Activated CD8-positive, alpha-beta T cell treated with anti-CD3 and anti-CD28 coated beads for 36 hours (primary cell): ENCODE measurements around the gene SLC30A2. TPM values are rescaled to one million over a fixed set of nuclear protein-coding genes. Genes with fewer than 3 reads are reported as not detected.
A peak's percentile ranks its signal among the peaks of the same experiment; 100 is the strongest.

ENCODE experiments used
- ATAC-seq: fragments of 200-7000 bp; cut with Tn5 transposase; one replicate; pipeline ENCODE4 v1.10.0; 2021; ENCODE audit warnings: mild to moderate bottlenecking, moderate library complexity
- CTCF ChIA-PET: fragments of 350-600 bp; sonication (Branson Sonifier 250); formaldehyde crosslinking; loops from one replicate; lab custom pipeline; 2021; ENCODE audit warnings: antibody characterized with exemption; lab: Charles Lee
- POLR2A ChIA-PET: fragments of 350-600 bp; sonication (Branson Sonifier 250); formaldehyde crosslinking; loops from one replicate; lab custom pipeline; 2021; ENCODE audit warnings: antibody characterized with exemption; lab: Charles Lee
- DNase-seq: peaks from one replicate; pipeline ENCODE4 v3.0.0-alpha.2; 2020
- H3K27ac Mint-ChIP-seq: one replicate; pipeline ENCODE4 v1.8.0; 2021; ENCODE audit warnings: mild to moderate bottlenecking, mixed read lengths
- H3K27me3 Mint-ChIP-seq: one replicate; pipeline ENCODE4 v1.8.0; 2021; ENCODE audit warnings: mixed read lengths
- H3K36me3 Mint-ChIP-seq: one replicate; pipeline ENCODE4 v1.8.0; 2021; ENCODE audit warnings: low read depth, mixed read lengths
- H3K4me1 Mint-ChIP-seq: one replicate; pipeline ENCODE4 v1.8.0; 2021; ENCODE audit warnings: low read depth, mixed read lengths
- H3K4me3 Mint-ChIP-seq: one replicate; pipeline ENCODE4 v1.8.0; 2021; ENCODE audit warnings: mild to moderate bottlenecking, moderate library complexity, mixed read lengths
- H3K9me3 Mint-ChIP-seq: one replicate; pipeline ENCODE4 v1.8.0; 2021; ENCODE audit warnings: mixed read lengths
- intact Hi-C: fragments of 100-400 bp; cut with micrococcal nuclease; formaldehyde crosslinking; loops from one replicate; pipeline ENCODE4 v1.10.0; 2022
- total RNA-seq, 2 experiments: library from RNA; stranded (reverse); gene quantifications; one replicate each; pipeline ENCODE4 v1.2.3, GENCODE V29; 2021
- TF ChIP-seq, protein P1 (sequence below): fragments of 200-600 bp; IDR thresholded peaks from one replicate; pipeline ENCODE4 v1.8.0; 2022; ENCODE audit warnings: antibody characterized with exemption, mild to moderate bottlenecking

The SLC30A2 gene
- total RNA-seq, 2 experiments from 2014 or later, result not detected

DNA sequence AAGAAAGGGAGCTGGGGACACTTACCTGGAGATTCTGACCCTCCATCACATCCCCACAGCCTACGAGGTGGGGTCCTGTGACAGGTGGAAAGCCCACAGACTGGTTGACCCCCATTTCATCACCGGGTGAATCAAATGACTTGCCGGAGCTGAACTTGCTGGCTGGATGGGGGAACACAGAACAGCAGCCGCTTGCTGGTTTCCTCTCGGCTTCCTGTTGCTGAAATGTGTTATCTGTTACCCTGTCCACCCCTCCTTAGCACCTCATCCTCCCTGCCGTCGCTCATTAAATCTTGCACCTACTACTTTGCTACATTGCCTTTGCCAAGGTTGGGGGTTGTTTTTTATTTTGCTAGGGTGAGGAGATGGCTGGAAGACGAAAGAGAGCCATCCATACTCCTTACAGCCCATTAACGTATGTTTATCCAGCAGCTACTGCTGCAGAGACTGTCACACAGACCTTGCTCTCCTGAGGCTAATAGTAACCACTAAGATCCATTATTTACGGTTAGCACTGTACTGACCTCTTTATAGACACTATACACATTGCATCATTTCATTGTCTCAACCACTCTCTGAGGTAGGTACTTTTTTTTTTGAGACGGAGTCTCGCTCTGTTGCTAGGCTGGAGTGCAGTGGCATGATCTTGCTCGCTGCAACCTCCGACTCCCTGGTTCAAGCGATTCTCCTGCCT, 55.1 kb downstream of the SLC30A2 start:
- ChIA-PET POLR2A (interaction anchor here (0.7 to 4.5 kb wide), 14 partner anchors 10 to 743 kb away, joined by 3 to 26 read pairs (median 4); partner anchors contain the start of genes PAQR7 and RSRP1), CTCF (interaction anchor here (0.6 to 4.7 kb wide), 7 partner anchors 9 to 96 kb away, joined by 3 to 43 read pairs (median 4); no protein-coding TSS in a partner anchor)
- Mint-ChIP-seq H3K36me3 (peaks cover 21% of the 10 kb centered on the region), H3K4me3 (peak overlapping the region; percentile 84), H3K4me1 (peaks cover 51% of the 10 kb centered on the region), H3K27ac (peak overlapping the region; percentile 96), H3K9me3 (no peaks in the 10 kb centered on the region), H3K27me3 (no peaks in the 10 kb centered on the region)
- intact Hi-C loops, result no loop called here
- ATAC-seq, result peak; percentile 88
- DNase-seq, result peak; percentile 62
- TF ChIP-seq, protein P1, sequence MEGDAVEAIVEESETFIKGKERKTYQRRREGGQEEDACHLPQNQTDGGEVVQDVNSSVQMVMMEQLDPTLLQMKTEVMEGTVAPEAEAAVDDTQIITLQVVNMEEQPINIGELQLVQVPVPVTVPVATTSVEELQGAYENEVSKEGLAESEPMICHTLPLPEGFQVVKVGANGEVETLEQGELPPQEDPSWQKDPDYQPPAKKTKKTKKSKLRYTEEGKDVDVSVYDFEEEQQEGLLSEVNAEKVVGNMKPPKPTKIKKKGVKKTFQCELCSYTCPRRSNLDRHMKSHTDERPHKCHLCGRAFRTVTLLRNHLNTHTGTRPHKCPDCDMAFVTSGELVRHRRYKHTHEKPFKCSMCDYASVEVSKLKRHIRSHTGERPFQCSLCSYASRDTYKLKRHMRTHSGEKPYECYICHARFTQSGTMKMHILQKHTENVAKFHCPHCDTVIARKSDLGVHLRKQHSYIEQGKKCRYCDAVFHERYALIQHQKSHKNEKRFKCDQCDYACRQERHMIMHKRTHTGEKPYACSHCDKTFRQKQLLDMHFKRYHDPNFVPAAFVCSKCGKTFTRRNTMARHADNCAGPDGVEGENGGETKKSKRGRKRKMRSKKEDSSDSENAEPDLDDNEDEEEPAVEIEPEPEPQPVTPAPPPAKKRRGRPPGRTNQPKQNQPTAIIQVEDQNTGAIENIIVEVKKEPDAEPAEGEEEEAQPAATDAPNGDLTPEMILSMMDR, result no peak

DNA sequence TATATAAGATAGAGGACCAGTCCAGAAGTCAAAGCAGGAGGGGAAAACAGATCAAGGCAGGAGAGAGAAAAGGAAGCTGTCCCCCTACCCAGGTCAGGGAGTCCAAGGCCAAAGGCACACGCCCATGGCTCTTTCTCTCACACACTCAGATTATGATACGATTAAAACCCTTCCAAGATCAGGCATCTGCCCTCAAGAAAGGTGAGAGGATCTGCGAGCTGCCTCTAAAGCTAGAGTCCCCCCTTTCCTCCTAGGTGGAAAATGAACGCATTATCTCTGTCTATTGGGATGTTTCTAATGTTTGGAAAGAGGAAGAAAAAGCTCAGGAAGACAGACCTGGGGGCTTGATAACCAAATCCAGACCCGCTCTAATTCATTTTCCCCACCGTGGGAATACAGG, 55.7 kb downstream of the SLC30A2 start:
- H3K4me3 Mint-ChIP-seq, result peak overlapping the region; percentile 84
- H3K27ac Mint-ChIP-seq, result peak overlapping the region; percentile 96
- no peaks in the 10 kb centered on the region for H3K27me3 Mint-ChIP-seq
- H3K36me3 Mint-ChIP-seq, result peaks cover 26% of the 10 kb centered on the region
- intact Hi-C loops, result no loop called here
- H3K4me1 Mint-ChIP-seq, result peaks cover 57% of the 10 kb centered on the region
- H3K9me3 Mint-ChIP-seq, result no peaks in the 10 kb centered on the region
- DNase-seq (no peak), ATAC-seq (peak; percentile 8)
- ChIA-PET CTCF (interaction anchor here (0.6 to 4.7 kb wide), 8 partner anchors 7 to 95 kb away, joined by 3 to 43 read pairs (median 5); partner anchors contain the start of gene PAFAH2), POLR2A (interaction anchor here (0.7 to 4.5 kb wide), 13 partner anchors 9 to 743 kb away, joined by 3 to 26 read pairs (median 4); partner anchors contain the start of genes PAQR7 and RSRP1)
- TF ChIP-seq, protein P1, result no peak

DNA sequence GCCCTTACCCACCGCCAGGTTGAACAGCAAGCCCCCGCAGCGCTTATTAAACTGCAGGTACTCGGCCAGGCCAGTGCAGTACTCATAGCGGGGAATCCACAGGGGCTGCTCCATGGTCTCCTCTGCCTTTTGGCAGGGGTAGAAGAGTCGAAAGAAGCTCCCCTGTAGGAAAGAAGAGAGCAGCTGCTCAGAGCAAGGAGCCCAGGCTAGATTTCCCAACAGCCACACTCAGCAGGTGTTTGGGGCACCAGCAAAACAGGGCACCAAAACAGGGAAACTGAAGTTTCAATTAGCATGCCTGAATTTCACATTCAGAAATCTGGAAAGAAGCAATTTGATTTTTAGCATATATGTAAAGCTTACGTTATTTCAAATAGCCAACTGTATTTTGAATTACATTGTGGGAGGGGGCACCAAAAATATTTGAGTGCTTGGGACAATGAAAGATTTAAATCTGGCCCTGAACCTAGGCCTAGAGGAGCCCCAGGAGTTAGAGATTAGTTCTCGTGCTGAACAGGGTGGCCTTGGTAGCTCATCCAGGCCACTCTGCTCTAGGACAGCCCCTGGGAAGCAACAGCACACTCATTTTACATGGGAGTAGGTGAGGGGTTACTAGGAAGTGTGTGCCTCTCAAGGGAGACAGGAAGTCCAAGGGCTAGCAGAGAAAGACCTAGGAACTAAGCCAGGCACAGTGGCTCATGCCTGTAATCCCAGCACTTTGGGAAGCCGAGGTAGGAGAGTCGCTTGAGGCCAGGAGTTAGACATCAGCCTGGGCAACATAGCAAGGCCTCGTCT, 56.3 kb downstream of the SLC30A2 start:
- H3K36me3 Mint-ChIP-seq, result peaks cover 26% of the 10 kb centered on the region
- ChIA-PET POLR2A (interaction anchor here (0.8 to 4.5 kb wide), 13 partner anchors 7 to 742 kb away, joined by 3 to 26 read pairs (median 4); partner anchors contain the start of genes PAFAH2, PAQR7 and RSRP1), CTCF (interaction anchor here (0.6 to 4.7 kb wide), 9 partner anchors 8 to 94 kb away, joined by 3 to 43 read pairs (median 5); partner anchors contain the start of gene PAFAH2)
- H3K27me3 Mint-ChIP-seq, result no peaks in the 10 kb centered on the region
- H3K9me3 Mint-ChIP-seq, result no peaks in the 10 kb centered on the region
- intact Hi-C loops, result no loop called here
- peaks cover 57% of the 10 kb centered on the region for H3K4me1 Mint-ChIP-seq
- ATAC-seq (no peak), DNase-seq (no peak)
- H3K27ac Mint-ChIP-seq, result peak overlapping the region; percentile 96
- H3K4me3 Mint-ChIP-seq, result peak overlapping the region; percentile 84
- TF ChIP-seq, protein P1, result no peak

DNA sequence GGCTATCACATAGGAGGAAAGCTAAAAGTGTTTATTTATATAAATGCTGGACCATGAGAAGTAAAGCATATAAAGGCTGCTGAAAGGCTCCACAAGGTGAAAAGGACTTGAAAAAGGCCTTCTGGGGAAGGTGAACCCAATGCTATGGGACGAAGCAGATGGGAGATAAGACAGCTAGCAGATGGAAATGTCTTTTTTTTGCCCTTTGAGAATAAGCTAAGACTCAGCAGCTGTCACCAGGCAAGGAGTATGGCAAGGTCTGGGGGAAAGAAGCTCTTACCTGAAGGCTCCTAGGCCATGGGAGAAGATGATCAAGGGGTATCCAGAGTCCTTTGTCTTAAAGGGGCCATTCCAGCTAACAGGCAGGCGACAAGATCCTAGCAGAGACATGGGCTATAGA, 58.0 kb downstream of the SLC30A2 start:
- ChIA-PET POLR2A (interaction anchor here (1.5 to 4.5 kb wide), 4 partner anchors 9 to 94 kb away, joined by 3 to 26 read pairs (median 8); partner anchors contain the start of gene PAFAH2), CTCF (interaction anchor here (1.0 to 4.7 kb wide), 4 partner anchors 9 to 93 kb away, joined by 4 to 43 read pairs (median 24); partner anchors contain the start of gene PAFAH2)
- Mint-ChIP-seq H3K4me1 (peaks cover 52% of the 10 kb centered on the region), H3K27me3 (no peaks in the 10 kb centered on the region), H3K9me3 (no peaks in the 10 kb centered on the region), H3K4me3 (no peak overlapping the region), H3K36me3 (peaks cover 42% of the 10 kb centered on the region), H3K27ac (no peak overlapping the region)
- TF ChIP-seq, protein P1, result no peak
- ATAC-seq (no peak), DNase-seq (no peak)
- intact Hi-C loops, result no loop called here

Other genes with a start within 250 kb of the SLC30A2 start
- 10 to 100 TPM; 15.3 to 17.7 TPM for gene SELENON, start 245.9 kb downstream of the SLC30A2 start, total RNA-seq
- gene MTFR1L, start 226.2 kb downstream of the SLC30A2 start, total RNA-seq, result 10 to 100 TPM; 25.6 to 27.4 TPM
- gene AUNIP, start 186.7 kb downstream of the SLC30A2 start, total RNA-seq, result 10 to 100 TPM in 1 of 2 experiments, 1 to 10 TPM in 1; 8.8 to 10.3 TPM
- gene PAQR7, start 170.4 kb downstream of the SLC30A2 start, total RNA-seq, result 1 to 10 TPM; 6.8 to 8.0 TPM
- 100 to 1,000 TPM; 487 to 493 TPM for gene STMN1, start 139.7 kb downstream of the SLC30A2 start, total RNA-seq
- 1 to 10 TPM; 7.4 to 8.0 TPM for gene PAFAH2, start 48.1 kb downstream of the SLC30A2 start, total RNA-seq
- gene EXTL1, start 24.3 kb downstream of the SLC30A2 start, total RNA-seq, result not detected
- gene TRIM63, start 21.5 kb upstream of the SLC30A2 start, total RNA-seq, result under 1 TPM in 1 of 2 experiments, not detected in 1; 0.18 TPM
- 10 to 100 TPM; 11.7 to 13.4 TPM for gene PDIK1L, start 65.7 kb upstream of the SLC30A2 start, total RNA-seq
- not detected for gene FAM110D, start 113.0 kb upstream of the SLC30A2 start, total RNA-seq
- gene C1orf232, start 122.8 kb upstream of the SLC30A2 start, total RNA-seq, result not detected
- gene ZNF593, start 123.8 kb upstream of the SLC30A2 start, total RNA-seq, result 10 to 100 TPM; 40.9 to 41.1 TPM
- not detected for gene ZNF593OS, start 125.7 kb upstream of the SLC30A2 start, total RNA-seq
- 1 to 10 TPM; 1.2 to 1.4 TPM for gene CNKSR1, start 131.4 kb upstream of the SLC30A2 start, total RNA-seq
- gene CATSPER4, start 144.5 kb upstream of the SLC30A2 start, total RNA-seq, result not detected
- gene CEP85, start 188.1 kb upstream of the SLC30A2 start, total RNA-seq, result 10 to 100 TPM; 32.8 to 33.7 TPM
- 100 to 1,000 TPM; 309 to 316 TPM for gene SH3BGRL3, start 234.0 kb upstream of the SLC30A2 start, total RNA-seq